Gastrocnemius medialis (tissue), 4 donors: ENCODE measurements around the gene CERS6.

Experiments used
- CTCF ChIP-seq, 5 experiments: fragments of 450-650 bp in 3 of 5; fragments of 200-600 bp in 2 of 5; sonication (generic) in 2 of 5; IDR thresholded peaks in 4 of 5; conservative IDR thresholded peaks in 1 of 5; 1 replicate in 4 of 5; 2 replicates in 1 of 5; pipeline ENCODE4 v1.5.1; 2016 to 2019; ENCODE audit warnings: antibody characterized with exemption in 5 of 5, mild to moderate bottlenecking in 3 of 5, moderate library complexity in 3 of 5
- POLR2A ChIP-seq, 2 donors: fragments of 450-650 bp; IDR thresholded peaks; one replicate each; pipeline ENCODE4 v1.6.1; 2017; ENCODE audit warnings: antibody characterized with exemption in 2 of 2, mild to moderate bottlenecking in 2 of 2, moderate library complexity in 2 of 2

DNA sequence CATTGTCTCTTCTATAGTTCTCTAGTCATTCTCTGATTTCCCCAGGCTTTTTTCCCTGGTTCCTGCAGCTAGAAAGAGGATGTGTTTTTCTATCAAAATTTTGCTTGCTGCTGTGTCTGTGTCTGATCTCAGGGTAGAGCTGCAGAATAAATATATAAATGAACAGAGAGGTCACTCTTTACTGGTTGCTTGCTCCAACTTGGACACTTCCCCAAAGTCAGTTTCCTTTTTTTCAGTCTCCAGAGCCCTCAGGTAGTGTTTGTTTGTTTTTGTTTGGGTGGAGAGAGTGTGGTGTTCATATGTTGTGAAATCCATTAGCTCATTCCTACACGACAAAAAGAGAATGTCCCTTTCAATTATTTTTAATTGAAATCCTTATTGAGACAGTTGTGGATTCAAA lies 85.8 kb downstream of the CERS6 start:
- TF ChIP-seq CTCF (IDR thresholded peaks at IDR 0.05 in 4 of 5, conservative IDR thresholded peaks at IDR 0.05 in 1 of 5) = no peak
- TF ChIP-seq POLR2A (IDR thresholded peaks at IDR 0.05) = no peak
